Measurements from ENCODE around the gene SLC9A8.
"Not testable (repeated sequence)": the region's sequence is repeated elsewhere in the genome, so short reads cannot be mapped to it uniquely, and the experiment has no call there.

The SLC9A8 gene

GRCh38 chr20:49893242-49894072 lies 80.8 kb downstream of the SLC9A8 start:
- Histone ChIP-seq H3K79me2 (ENCODE audit: insufficient read depth, low read length) (no peaks in the 10 kb centered on the region), H2AFZ (ENCODE audit: low read depth, low read length) (no peak overlapping the region), H3K9ac (ENCODE audit: low read depth, low read length) (no peak overlapping the region), H4K20me1 (ENCODE audit: insufficient read depth, low read length) (peaks cover 15% of the 10 kb centered on the region), H3K9me3 (ENCODE audit: insufficient read depth, low read length, severe bottlenecking) (no peaks in the 10 kb centered on the region), H3K27ac (ENCODE audit: low read length) (no peak overlapping the region), H3K4me1 (ENCODE audit: insufficient read depth, low read length) (no peaks in the 10 kb centered on the region), H3K27me3 (ENCODE audit: insufficient read depth, low read length, poor library complexity) (no peaks in the 10 kb centered on the region), H3K4me2 (ENCODE audit: insufficient read depth, low read length) (no peak overlapping the region), H3K36me3 (ENCODE audit: insufficient read depth, low read length) (peaks cover 11% of the 10 kb centered on the region), H3K4me3 (ENCODE audit: low read depth in 1 of 2, low read length in 2 of 2) (no peak overlapping the region)
- DNase-seq (no peak), ATAC-seq (ENCODE audit: insufficient read depth, low read depth) (no peak)
- no peak for TF ChIP-seq EZH2 (IDR thresholded peaks at IDR 0.05; ENCODE audit: borderline replicate concordance, low read depth, low read length, severe bottlenecking)
- TF ChIP-seq, protein P1, sequence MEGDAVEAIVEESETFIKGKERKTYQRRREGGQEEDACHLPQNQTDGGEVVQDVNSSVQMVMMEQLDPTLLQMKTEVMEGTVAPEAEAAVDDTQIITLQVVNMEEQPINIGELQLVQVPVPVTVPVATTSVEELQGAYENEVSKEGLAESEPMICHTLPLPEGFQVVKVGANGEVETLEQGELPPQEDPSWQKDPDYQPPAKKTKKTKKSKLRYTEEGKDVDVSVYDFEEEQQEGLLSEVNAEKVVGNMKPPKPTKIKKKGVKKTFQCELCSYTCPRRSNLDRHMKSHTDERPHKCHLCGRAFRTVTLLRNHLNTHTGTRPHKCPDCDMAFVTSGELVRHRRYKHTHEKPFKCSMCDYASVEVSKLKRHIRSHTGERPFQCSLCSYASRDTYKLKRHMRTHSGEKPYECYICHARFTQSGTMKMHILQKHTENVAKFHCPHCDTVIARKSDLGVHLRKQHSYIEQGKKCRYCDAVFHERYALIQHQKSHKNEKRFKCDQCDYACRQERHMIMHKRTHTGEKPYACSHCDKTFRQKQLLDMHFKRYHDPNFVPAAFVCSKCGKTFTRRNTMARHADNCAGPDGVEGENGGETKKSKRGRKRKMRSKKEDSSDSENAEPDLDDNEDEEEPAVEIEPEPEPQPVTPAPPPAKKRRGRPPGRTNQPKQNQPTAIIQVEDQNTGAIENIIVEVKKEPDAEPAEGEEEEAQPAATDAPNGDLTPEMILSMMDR (IDR thresholded peaks at IDR 0.05; ENCODE audit: borderline replicate concordance, extremely low read depth, low read length, poor library complexity, severe bottlenecking) = no peak

DNA sequence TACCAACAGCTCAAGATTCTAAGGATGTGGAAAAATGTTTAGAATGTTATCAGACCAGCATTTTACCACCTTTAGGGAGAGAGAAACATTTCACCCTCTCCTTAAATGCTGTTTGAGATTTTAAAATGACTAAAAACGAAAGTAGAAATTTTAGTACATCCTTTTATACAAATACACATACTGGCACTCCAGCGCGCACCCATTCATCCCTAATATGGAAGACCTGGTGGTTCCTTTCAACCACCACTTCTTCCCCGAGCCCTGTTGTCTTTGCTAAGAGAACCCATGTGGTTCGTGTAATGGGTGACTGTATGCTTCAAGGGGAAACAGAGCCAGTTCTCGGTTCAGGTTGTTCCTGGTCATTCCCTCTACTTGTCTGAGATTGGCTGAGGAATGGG lies 81.4 kb downstream of the SLC9A8 start:
- Histone ChIP-seq H3K4me3 (ENCODE audit: low read depth in 1 of 2, low read length in 2 of 2) (no peak overlapping the region), H3K9ac (ENCODE audit: low read depth, low read length) (no peak overlapping the region), H4K20me1 (ENCODE audit: insufficient read depth, low read length) (peaks cover 14% of the 10 kb centered on the region), H3K4me2 (ENCODE audit: insufficient read depth, low read length) (no peak overlapping the region), H3K27me3 (ENCODE audit: insufficient read depth, low read length, poor library complexity) (no peaks in the 10 kb centered on the region), H3K79me2 (ENCODE audit: insufficient read depth, low read length) (no peaks in the 10 kb centered on the region), H2AFZ (ENCODE audit: low read depth, low read length) (no peak overlapping the region), H3K4me1 (ENCODE audit: insufficient read depth, low read length) (no peaks in the 10 kb centered on the region), H3K9me3 (ENCODE audit: insufficient read depth, low read length, severe bottlenecking) (no peaks in the 10 kb centered on the region), H3K36me3 (ENCODE audit: insufficient read depth, low read length) (peaks cover 5% of the 10 kb centered on the region), H3K27ac (ENCODE audit: low read length) (no peak overlapping the region)
- DNase-seq = no peak
- TF ChIP-seq, protein P1 (IDR thresholded peaks at IDR 0.05; ENCODE audit: borderline replicate concordance, extremely low read depth, low read length, poor library complexity, severe bottlenecking) = no peak
- TF ChIP-seq EZH2 (IDR thresholded peaks at IDR 0.05; ENCODE audit: borderline replicate concordance, low read depth, low read length, severe bottlenecking) = no peak
- no peak for ATAC-seq (ENCODE audit: insufficient read depth, low read depth)

DNA sequence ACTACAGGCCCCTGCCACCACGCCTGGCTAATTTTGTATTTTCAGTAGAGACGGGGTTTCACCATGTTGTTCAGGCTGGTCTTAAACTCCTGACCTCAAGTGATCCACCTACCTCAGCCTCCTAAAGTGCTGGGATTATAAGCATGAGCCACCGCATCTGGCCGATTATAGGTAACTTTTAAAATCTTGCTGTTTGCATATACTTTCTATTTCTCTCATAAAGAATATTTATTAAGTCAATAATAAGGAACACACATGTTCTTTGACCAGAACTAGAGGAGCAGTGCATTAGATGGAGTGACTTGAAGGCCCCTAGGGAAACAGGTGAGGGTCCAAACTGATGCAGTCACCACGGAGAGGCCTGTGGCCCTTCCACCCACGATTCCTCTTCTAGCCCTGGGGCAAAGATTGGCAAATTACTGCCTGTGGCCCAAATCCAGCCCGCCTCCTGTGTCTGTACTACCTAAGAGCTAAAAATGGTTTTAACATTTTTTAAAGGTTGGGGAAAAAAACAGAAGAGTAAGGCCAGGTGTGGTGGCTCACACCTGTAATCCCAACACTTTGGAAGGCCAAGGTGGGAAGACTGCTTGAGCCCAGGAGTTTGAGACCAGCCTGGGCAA lies 83.0 kb downstream of the SLC9A8 start:
- H4K20me1 ChIP-seq (ENCODE audit: insufficient read depth, low read length); H3K27me3 ChIP-seq (ENCODE audit: insufficient read depth, low read length, poor library complexity); H3K9me3 ChIP-seq (ENCODE audit: insufficient read depth, low read length, severe bottlenecking); H3K9ac ChIP-seq (ENCODE audit: low read depth, low read length); DNase-seq; H3K4me3 ChIP-seq (ENCODE audit: low read depth in 1 of 2, low read length in 2 of 2); H3K27ac ChIP-seq (ENCODE audit: low read length); H2AFZ ChIP-seq (ENCODE audit: low read depth, low read length); H3K4me1 ChIP-seq (ENCODE audit: insufficient read depth, low read length); H3K4me2 ChIP-seq (ENCODE audit: insufficient read depth, low read length); H3K36me3 ChIP-seq (ENCODE audit: insufficient read depth, low read length); H3K79me2 ChIP-seq (ENCODE audit: insufficient read depth, low read length); ATAC-seq (ENCODE audit: insufficient read depth, low read depth): not testable (repeated sequence)

GRCh38 chr20:49896204-49896603 lies 83.6 kb downstream of the SLC9A8 start:
- H3K4me2 ChIP-seq (ENCODE audit: insufficient read depth, low read length) = no peak overlapping the region
- H3K36me3 ChIP-seq (ENCODE audit: insufficient read depth, low read length) = no peaks in the 10 kb centered on the region
- ATAC-seq (ENCODE audit: insufficient read depth, low read depth) (no peak), DNase-seq (no peak)
- H3K4me3 ChIP-seq (ENCODE audit: low read depth in 1 of 2, low read length in 2 of 2) = no peak overlapping the region
- no peak overlapping the region for H3K9ac ChIP-seq (ENCODE audit: low read depth, low read length)
- H2AFZ ChIP-seq (ENCODE audit: low read depth, low read length) = no peak overlapping the region
- peaks cover 6% of the 10 kb centered on the region for H4K20me1 ChIP-seq (ENCODE audit: insufficient read depth, low read length)
- H3K9me3 ChIP-seq (ENCODE audit: insufficient read depth, low read length, severe bottlenecking) = no peaks in the 10 kb centered on the region
- H3K79me2 ChIP-seq (ENCODE audit: insufficient read depth, low read length) = no peaks in the 10 kb centered on the region
- no peak overlapping the region for H3K27ac ChIP-seq (ENCODE audit: low read length)
- TF ChIP-seq, protein P1 (IDR thresholded peaks at IDR 0.05; ENCODE audit: borderline replicate concordance, extremely low read depth, low read length, poor library complexity, severe bottlenecking) = no peak
- no peak for TF ChIP-seq EZH2 (IDR thresholded peaks at IDR 0.05; ENCODE audit: borderline replicate concordance, low read depth, low read length, severe bottlenecking)
- no peaks in the 10 kb centered on the region for H3K4me1 ChIP-seq (ENCODE audit: insufficient read depth, low read length)
- no peaks in the 10 kb centered on the region for H3K27me3 ChIP-seq (ENCODE audit: insufficient read depth, low read length, poor library complexity)
